GM15510 (cell line): ENCODE measurements around the gene IMP4.
A peak's percentile ranks its signal among the peaks of the same experiment; 100 is the strongest.

Source experiments
- POLR2A ChIP-seq: IDR thresholded peaks from 3 replicates; pipeline ENCODE4 v1.6.1; 2011; ENCODE audit warnings: borderline replicate concordance; ENCODE audit not compliant: insufficient read length; ENCODE audit errors: extremely low read depth

IMP4 gene

GRCh38 chr2:130390460-130391057 is 47.9 kb downstream of the IMP4 start:
- no peak for TF ChIP-seq POLR2A

GRCh38 chr2:130391058-130391871 is 48.6 kb downstream of the IMP4 start:
- peak; percentile 47 for TF ChIP-seq POLR2A

GRCh38 chr2:130391872-130392670 is 49.4 kb downstream of the IMP4 start:
- TF ChIP-seq POLR2A: no peak

- TF ChIP-seq POLR2A: no peak
Observed at GRCh38 chr2:130393318-130393910, 50.7 kb downstream of the IMP4 start.
